DMS 273 treated with DMSO at 0.1 percent for 48 hours (cell line): ENCODE measurements around the gene MYL10.
A peak's percentile ranks its signal among the peaks of the same experiment; 100 is the strongest.

Experiments used
- DNase-seq: peaks from one replicate; lab custom pipeline; 2025; lab: John Stamatoyannopoulos, UW

MYL10 gene

DNA sequence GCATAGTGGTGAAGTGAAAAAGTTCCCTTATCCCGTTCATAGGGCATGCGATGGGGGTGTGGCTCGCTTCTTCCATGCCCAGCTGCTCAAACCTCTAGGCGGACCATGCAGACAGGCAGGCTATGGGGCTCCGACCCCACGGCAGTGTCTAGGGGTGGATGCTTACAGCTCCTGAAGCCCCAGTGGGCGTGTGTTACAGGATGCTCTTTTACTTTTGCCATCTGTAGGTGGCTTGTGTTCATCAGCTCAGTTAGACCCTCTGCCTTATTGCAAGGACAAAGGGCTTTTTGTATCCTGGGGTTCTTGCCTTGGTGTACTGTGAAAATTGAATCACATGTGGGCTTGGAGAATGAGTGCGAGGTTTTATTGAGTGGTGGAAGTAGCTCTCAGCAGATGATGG lies at the start of gene MYL10:
Gene MYL10, minus strand, starts transcription at position 126 of the 400 bp plus-strand sequence. CDS start 178 bp downstream, outside the sequence.
- DNase-seq, result no peak

DNA sequence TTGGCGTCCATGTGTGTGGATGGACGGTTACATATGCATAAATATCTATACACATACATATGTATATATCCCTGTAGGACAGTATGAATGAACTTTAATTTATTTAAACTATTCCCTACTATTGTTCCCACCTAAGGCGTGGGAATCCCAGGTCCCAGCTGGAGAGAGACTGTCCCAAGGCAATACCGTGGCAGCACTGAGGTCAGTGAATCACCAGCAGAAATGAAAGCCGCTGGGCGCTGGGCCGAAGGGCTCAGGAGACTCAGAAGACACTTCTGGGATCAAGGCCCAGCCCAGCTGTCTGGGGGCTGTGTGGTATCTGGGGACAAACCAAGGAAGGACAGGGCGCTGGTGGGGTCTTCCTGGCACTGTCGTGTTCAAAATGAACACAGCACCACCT lies 49.6 kb upstream of the MYL10 start:
- no peak for DNase-seq

DNA sequence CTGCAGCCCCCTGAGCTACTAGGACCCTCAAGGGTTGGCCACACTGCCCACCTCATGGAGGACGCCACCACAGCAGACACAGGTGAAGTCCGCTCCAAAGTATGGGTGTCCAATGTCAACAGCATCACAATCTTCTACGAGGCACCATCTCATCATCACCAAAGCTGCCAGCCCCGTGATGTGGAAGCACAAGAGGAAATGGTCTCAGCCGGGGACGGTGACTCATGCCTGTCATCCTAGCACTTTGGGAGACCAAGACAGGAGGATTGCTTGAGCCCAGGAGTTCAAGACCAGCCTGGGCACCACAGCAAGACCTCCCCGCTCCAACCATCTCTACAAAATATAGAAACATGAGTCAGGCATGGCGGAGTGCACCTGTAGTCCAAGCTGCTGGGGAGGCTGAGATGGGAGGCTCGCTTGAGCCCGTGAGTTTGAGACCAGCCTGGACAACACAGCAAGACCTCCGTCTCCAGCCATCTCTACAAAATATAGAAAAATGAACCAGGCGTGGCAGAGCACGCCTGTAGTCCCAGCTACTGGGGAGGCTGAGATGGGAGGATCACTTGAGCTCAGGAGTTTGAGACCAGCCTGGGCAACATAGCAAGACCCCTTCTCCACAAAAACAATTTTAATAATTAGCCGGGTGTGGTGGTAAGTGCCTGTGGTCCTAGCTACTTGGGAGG lies 48.8 kb upstream of the MYL10 start:
- DNase-seq, result no peak

DNA sequence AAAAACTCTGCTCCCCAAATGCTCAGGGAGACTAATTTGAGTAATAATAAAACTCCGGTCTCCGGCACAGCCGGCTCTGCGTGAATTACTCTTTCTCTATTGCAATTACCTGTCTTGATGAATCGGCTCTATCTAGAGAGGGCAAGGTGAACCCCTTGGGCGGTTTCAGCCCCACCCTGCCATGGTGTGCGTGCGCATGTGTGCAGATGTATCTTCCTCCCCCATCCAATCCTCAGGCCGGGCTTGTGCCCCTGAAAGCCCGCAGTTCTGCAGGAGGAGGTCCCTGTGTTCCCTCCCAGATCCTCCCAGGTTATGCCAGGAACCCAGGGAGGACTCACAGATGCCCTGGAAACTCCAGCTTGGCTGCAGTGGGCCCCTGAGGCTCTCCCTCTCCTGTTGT lies 48.3 kb upstream of the MYL10 start:
- DNase-seq, result no peak

DNA sequence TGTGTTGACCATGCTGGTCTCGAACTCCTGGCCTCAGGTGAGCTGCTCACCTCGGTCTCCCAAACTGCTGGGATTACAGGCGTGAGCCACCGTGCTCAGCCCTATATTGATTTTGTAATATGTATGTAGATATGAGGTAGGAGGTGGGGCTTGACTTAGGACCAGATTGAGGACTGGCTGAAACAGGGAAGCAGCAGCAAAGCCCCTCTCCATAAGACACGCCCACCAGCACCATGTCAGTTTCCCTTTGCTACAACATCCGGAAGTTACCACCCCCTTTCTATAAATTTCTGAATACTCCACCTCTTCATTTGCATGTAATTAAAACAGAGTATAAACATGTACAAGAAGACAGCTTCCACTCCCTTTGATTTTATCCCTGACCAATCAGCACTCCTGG lies 47.9 kb upstream of the MYL10 start:
- DNase-seq, result no peak

DNA sequence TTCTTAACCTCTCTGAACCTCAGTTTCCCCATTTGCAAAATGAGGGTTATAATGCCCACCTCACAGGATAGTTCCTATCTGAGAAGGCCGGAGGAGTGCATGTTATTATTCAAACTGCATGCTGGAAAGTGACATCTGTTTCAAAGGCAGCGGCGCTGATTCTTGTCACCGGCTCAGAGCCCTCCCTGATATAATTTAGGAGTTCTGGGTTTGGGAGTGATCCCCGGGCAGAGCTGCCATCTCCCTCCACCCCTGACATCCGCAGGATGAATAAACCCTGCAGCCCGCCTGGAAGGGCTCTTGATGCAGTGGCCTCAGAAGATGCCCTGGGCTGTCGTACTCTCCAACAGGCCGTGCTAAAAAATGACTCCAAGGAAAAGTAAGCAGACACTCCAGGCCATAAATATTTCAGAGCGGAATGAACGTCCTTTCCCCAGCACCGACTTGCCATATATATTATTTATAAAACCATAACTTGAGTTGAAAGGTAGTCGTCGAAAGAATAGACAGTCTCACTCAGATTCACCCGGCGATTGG lies 47.0 kb upstream of the MYL10 start:
- DNase-seq, result no peak

DNA sequence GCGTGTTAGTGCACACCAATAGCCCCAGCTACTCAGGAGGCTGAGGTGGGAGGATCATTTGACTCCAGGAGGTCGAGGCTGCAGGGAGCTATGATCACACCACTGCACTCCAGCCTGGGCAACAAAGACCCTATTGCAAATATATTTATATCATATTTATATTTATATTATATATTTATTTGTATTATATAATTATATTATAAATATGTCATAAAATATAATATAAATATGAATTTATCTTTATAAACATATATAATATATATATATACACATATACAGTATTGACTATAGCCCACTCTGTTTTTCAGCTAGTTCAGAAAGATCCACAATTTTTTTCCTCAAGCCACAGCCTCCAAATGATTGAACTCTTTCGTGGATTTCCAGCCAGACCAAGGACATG lies 45.3 kb upstream of the MYL10 start:
- no peak for DNase-seq

DNA sequence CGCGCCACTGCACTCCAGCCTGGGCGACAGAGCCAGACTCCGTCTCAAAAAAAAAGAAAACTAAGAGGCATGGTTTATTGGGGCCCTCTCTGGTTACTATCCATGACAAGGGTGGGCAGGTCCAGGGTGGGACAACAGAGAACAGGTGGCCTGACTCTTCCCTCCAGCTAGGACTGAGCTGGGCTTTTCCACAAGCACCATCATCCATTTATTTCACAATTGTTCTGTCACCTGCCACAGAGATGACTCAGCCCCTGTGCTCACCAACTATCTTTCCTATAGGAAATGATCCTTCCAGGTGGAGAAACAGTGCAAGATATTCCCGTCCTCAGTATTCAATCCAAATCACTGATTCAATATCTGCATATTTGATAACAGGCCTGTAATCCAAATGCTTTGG lies 44.9 kb upstream of the MYL10 start:
- DNase-seq, result no peak

DNA sequence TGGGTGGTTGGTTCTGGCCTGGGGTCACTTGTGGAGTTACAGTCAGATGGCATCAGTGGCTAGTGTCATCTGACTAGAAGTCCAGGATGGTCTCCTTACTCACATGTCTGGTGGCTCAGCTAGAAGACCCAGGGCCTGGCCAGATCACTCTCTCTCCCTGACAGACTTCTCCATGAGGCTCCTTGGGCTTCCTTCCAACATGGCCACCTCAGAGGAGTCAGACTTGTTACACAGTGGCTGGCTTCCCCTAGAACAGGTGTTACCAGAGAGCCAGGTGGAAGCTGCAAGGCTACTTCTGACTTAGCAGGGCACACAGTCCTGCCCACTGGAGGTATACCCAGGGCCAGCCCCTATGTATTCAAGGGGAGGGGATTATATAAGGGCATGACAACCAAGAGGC lies 44.2 kb upstream of the MYL10 start:
- no peak for DNase-seq

DNA sequence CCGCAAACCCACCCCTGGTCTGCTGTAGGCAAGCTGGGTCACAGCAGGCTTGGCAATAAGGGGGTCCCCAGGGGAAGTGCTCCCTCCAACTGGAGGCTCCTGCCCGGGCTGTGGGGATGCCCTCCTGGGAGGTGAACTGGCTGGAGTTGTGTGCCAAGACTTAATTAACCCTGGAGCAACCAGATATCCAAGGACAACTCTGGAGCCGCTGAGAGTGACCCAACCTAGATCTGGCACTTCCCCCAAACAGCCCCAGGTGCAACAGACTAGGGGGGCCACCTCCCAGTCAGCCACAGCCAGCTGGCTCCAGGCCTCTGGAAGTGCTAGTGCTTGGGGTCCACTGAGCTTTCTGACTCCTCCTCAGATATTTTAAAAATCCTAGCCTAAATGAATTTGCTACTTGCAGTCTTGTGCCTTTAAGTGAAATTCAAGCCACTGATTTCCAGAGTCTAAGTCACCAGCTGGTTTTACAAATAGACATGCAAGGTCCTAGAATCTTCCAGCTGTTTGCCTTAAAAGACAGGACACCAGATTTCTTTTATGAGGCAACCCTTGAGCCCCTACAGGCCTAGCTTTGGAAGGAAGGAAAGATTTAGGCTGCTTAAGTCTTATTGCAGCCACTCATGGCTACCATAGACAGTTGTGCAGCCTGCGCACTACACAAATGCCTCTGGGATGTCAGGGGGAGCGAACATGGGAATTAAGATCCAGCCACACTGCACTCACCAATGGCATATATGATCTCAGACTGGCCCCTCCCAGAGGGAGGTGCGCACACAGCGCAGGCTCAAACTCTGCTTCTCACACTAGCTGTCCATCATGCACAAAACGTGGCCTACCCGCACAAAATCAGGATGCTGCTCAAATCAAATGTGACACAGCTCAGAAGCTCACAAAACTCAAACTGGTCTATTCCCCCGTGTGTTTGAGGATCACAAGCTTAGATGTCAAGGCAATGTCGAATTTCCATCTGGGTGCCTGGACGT lies 42.6 kb upstream of the MYL10 start:
- peak; percentile 78 for DNase-seq

DNA sequence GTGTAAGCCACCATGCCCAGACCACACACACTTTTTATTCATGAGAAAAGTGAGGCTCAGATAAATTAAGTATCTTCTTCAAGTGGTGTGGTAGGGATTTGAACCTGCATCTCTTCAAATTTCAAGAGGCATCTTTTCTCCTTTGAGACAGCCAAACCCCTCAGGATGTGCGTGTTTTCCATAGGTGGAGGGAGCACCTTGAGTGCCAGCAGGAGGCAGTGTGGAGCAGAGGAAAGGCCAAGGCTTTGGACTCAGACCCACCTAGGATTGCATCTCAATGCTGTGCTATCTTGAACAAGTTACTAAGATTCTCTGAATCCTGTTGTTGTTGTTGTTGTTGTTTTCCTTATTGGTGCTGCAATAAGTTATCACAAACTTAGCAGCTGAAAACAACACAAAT lies 40.2 kb upstream of the MYL10 start:
- no peak for DNase-seq

DNA sequence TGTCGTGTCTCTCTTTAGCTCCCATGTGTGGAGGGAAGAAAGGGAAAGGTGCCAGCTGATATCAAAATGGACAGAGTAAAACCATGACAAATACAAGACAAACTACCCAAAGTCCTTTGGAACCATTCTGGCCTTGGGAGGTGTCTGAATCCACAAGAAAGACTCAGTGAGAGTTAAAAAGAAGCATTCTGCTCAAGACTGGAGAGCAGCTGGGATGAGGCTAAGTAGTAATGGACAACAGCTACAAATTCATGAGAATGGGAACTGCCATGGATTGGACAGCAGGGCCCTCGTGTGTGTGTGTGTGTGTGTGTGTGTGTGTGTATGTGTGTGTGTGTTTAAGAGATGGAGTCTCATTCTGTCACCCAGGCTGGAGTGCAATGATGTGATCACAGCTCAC lies 39.6 kb upstream of the MYL10 start:
- no peak for DNase-seq

DNA sequence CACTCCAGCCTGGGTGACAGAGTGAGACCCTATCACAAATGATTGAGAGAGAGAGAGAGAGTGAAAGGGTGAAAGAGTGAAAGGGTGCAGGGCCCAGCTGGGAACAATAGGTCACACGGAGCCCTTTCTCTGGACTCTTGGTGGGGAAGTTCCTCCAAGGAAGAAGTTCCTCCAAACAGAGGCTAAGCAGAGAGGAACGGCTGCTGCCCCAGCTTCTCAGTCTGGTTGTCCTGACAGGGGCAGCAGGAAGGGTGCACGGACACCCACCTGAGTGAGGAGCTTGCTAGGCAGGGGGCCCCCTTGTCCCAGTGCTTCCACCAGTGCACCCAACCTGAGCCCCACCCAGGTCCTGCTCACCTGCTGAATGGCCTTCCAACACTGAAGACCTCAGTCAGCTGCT lies 38.8 kb upstream of the MYL10 start:
- DNase-seq, result no peak

DNA sequence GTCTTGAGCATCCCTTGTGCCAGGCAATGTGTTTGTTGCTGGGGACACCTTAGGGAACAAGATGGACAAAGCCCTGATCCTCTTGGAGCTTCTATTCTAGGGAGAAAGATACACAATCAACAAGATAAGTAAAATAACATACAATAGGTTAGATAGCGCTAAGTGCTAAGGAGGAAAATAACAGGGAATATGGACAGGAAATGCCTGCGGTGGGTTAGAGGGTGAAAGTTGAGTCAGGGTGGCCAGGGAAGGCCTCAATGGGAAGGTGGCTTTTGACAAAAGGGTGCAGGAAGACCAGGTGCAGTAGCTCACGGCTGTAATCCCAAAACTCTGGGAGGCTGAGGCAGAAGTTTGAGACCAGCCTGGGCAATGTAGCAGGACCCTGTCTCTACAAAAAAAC lies 38.3 kb upstream of the MYL10 start:
- DNase-seq, result no peak

DNA sequence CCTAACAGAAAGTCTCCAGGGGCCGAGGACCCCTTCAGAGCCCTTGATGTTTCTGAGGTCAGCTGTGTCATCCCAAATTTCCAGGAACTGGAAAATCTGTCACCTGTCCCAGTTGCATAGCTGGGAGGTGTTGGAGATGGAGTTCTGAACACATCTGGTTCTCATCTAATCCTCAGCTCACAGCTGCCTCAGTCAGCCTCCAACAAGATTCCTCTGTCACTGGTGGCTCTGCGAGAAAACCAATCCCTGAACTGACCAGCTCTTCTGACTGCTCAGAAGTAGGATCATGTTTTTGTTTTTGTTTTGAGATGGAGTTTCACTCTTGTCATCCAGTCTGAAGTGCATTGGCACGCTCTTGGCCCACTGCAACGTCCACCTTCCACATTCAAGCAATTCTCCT lies 37.6 kb upstream of the MYL10 start:
- no peak for DNase-seq

DNA sequence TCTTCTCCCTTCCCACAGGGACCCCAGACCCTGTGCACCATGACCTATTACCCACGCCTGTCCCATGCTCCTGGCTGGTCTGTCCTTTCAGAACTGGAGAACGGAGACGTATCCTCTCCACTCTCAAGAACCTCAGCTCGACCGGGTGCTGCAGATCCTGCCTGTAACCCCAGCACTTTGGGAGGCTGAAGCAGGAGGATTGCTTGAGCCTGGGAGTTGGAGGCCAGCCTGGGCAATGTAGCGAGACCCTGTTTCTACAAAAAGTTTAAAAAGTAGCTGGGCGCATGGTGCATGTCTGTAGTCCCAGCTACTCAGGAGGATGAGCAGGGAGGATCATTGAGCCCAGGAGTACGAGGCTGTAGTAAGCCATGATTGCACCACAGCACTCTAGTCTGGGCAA lies 37.2 kb upstream of the MYL10 start:
- no peak for DNase-seq

DNA sequence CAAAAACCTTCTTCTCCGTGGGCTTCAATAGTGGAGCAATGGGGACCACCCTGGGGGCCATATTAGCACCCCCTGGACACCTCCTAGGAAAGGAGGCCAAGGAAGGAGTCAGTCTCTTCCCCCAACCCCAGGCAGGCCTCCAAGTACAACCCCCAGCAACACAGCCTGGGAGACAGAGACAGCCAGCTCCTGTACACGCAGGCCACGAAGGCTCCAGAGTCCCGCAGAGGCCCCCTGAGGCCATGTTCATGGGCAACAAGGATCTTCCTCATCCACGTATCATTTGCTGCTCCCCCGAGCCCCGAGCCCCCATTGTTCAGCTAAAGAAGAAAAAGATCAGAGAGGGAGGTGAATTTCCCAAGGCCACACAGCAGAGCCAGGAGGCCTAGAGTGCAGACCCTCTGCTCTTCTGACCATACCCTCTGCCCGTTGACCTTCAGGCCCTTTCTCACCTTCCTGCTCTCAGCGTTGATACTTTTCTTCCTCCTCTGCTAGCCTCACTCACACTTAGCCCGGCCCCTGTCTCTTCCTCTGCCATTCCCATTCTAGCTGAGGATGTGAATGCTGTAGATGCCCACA lies 35.9 kb upstream of the MYL10 start:
- no peak for DNase-seq

DNA sequence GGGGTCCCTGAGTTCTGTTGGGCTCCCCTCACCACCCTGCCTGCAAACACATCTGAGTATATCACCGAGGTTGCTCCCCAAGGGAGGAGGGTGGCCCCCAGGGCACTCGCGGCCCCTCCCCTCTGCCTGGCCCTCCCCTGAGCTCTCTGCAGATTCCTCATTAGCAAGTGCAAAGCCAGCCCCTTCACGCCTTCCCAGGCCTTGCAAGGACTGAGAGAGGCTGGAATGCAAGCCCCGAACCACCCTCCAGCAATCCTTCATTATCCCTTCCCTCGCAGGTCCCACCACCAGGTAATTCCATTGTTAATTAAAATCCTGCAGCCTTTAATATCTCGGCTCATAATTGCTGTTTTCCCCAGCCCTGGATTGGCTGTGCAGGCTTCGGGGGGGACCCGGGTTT lies 35.3 kb upstream of the MYL10 start:
- no peak for DNase-seq

DNA sequence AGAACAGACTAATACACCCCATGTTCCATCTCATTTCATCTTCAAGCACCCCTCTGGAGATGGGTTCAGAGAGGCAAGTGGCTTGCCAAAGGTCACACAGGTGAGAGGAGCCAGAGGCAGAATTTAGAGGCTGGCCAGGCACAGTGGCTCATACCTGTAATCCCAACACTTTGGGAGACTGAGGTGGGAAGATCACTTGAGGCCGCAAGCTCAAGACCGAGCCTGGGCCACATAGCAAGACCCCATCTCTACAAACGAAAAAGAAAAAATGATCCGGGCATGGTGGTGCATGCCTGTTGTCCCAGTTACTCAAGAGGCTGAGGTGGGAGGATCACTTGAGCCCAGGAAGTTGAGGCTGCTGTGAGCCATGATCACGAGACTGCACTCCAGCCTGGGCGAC lies 34.7 kb upstream of the MYL10 start:
- DNase-seq, result no peak

DNA sequence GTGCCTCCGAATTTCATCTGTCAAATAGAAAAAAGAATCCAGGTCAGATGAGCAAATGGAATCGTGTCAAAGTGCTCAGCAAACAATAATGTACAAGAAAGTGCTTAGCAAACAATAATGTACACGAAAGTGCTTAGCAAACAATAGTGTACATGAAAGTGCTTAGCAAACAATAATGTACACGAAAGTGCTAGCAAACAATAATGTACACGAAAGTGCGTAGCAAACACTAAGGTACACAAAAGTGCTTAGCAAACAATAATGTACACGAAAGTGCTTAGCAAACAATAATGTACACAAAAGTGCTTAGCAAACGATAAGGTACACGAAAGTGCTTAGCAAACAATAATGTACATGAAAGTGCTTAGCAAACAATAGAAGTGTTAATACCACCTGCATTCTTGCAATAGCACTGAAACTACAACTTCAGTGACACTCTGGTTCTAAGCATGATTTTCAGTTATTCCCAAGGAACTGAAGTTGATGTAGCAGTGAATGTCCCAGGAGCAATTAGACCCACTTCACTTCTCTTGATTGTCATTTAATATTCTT lies 33.4 kb upstream of the MYL10 start:
- DNase-seq, result no peak

DNA sequence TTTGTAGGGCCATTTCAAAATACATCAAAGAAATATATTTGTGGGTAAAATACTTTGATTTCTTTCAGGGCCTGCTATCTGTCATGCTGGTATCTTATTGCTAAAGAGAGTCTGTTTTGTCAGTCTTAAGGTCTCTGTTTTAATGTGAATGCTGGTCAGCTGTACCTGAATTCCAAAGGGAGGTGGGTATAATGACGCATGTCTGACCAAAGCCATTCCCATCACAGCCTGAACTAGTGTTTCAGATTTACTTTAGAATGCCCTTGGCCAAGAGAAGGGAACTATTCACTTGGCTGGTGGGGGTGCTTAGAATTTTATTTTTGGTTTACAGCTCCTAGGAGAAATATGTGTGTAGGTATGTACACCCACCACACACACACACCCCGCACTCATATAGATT lies 30.6 kb upstream of the MYL10 start:
- no peak for DNase-seq

DNA sequence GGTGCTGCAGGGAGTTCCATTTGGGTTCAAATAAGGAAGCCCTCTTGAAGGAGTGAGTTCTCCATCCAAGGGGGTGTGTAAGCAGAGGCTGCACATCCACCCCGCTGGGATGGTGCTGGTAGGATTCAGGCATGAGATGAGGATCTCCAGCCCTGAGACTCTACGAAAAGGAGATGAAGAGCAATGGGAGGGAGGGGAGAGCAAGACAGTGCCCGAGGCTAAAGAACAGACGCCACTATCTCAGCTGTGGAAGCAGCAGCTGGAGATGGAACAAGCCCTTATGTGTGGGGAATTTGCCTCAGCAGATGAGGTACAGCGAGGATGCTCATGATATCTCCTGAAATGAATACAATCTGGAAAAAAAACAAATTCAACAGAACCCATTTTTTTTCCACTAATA lies 28.1 kb upstream of the MYL10 start:
- DNase-seq, result no peak

DNA sequence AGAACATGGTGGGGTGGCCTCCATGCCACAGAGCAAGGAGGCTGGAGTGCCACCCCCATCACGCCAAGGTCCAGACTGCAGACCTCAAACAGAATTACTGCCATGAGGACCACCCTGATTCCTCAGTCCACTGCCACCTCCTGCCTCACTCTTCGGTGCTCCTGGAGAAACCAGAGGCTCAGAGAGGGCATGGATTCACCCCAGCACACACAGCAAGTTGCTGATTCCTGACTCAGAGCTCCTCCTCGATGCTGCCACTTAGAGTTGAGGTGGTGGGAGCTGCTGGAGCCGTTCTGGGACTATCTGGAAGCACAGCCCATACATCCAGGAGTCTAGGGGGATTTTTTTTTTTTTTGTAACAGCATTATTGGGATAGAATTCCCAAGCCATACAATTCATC lies 22.0 kb upstream of the MYL10 start:
- DNase-seq, result no peak
